ENCODE measurements around the gene KRTAP2-3.

DNA sequence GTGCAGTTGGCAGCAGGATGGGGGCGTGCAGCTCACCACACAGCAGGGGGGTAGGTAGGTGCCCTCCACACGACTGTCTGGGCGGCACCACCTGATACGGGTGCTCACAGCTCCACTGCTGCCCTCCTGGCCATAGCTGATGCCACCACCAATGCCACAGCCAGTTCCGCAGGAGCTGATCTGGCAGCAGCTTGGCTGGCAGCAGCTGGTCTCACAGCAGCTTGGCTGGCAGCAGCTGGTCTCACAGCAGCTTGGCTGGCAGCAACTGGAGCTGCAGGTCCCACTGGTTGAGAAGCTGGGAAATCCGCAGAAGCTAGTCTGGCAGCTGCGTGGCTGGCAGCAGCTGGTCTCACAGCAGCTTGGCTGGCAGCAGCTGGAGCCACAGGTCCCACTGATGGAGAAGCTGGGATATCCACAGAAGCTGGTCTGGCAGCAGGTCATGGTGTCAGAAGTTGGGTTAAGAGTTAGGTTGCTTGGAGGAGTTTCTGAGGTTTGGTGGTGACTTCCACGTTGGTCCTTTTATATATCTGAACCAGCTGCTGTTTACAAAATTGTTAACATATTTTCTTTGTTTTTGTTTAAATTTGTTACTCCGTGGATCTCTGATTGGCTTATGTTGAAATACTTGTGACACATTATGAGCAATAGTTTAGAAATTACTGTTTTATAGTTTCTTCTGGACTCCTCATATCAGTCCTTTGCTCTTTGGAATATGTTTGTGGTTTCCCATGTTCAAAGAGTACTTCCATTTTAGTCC is 33.0 kb downstream of the KRTAP2-3 start, which contains the start of gene KRTAP1-5:
- TF ChIP-seq POLR2AphosphoS5 (IDR thresholded peaks at IDR 0.05), result no peak
- TF ChIP-seq, protein P1, sequence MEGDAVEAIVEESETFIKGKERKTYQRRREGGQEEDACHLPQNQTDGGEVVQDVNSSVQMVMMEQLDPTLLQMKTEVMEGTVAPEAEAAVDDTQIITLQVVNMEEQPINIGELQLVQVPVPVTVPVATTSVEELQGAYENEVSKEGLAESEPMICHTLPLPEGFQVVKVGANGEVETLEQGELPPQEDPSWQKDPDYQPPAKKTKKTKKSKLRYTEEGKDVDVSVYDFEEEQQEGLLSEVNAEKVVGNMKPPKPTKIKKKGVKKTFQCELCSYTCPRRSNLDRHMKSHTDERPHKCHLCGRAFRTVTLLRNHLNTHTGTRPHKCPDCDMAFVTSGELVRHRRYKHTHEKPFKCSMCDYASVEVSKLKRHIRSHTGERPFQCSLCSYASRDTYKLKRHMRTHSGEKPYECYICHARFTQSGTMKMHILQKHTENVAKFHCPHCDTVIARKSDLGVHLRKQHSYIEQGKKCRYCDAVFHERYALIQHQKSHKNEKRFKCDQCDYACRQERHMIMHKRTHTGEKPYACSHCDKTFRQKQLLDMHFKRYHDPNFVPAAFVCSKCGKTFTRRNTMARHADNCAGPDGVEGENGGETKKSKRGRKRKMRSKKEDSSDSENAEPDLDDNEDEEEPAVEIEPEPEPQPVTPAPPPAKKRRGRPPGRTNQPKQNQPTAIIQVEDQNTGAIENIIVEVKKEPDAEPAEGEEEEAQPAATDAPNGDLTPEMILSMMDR (IDR thresholded peaks at IDR 0.05; ENCODE audit: poor library complexity, severe bottlenecking), result no peak
- TF ChIP-seq MXI1 (conservative IDR thresholded peaks at IDR 0.05; ENCODE audit: poor library complexity, severe bottlenecking), result no peak
- no peak for TF ChIP-seq EZH2 (IDR thresholded peaks at IDR 0.05; ENCODE audit: borderline replicate concordance, insufficient read depth, low read length, poor library complexity, severe bottlenecking)
- TF ChIP-seq SMC3 (conservative IDR thresholded peaks at IDR 0.05; ENCODE audit: poor library complexity), result no peak
- TF ChIP-seq EP300 (conservative IDR thresholded peaks at IDR 0.05; ENCODE audit: poor library complexity, severe bottlenecking), result no peak
- TF ChIP-seq REST (IDR thresholded peaks at IDR 0.05; ENCODE audit: borderline replicate concordance), result no peak
- TF ChIP-seq RAD21 (conservative IDR thresholded peaks at IDR 0.05), result no peak
- TF ChIP-seq TAF1 (IDR thresholded peaks at IDR 0.05; ENCODE audit: low read depth), result no peak
